ENCODE data around the gene TTC34. TPM values are rescaled to one million over a fixed set of nuclear protein-coding genes. Genes with fewer than 3 reads are reported as not detected.
"Not testable (repeated sequence)": the region's sequence is repeated elsewhere in the genome, so short reads cannot be mapped to it uniquely, and the experiment has no call there.

TTC34 gene
- total RNA-seq, 1 donor from 2014 or later, result 0.20 TPM

- DNase-seq (ENCODE audit: low read depth), result not testable (repeated sequence)
Measured at GRCh38 chr1:2775333-2775732, 26.2 kb downstream of the TTC34 start.

DNA sequence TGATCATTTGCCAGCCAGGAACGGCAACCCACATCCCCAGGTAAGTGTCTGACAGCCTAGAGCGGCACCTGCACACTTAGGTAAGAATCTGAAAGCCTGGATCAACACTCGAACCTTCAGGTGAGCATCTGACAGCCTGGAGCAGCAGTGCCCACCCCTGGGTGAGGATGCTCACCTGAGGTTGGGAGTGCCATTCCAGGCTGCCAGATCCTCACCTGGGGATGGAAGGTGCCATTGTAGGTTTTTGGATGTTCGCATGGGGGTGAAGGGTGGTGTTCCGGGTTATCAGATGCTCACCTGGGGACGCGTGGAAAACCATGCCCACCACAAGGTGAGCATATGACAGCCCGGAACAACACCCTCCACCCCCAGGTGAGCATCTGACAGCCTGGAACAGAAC, 33.4 kb downstream of the TTC34 start:
- not testable (repeated sequence) for DNase-seq (ENCODE audit: low read depth)

GRCh38 chr1:2759433-2759832, 42.1 kb downstream of the TTC34 start:
- not testable (repeated sequence) for DNase-seq (ENCODE audit: low read depth)

DNA sequence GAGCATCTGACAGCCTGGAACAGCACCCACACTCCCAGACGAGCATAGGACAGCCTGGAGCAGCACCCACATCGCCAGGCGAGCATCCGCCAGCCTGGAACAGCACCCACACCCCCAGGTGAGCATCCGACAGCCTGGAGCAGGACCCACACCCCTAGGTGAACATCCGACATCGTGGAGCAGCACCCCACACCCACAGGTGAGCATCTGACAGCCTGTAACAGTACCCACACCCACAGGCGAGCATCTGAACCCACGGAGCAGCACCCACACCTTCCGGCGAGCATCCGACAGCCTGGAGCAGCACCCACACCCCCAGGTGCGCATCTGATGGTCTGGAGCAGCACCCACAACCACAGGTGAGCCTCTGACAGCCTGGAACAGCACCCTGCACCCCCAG, 44.0 kb downstream of the TTC34 start:
- not testable (repeated sequence) for DNase-seq (ENCODE audit: low read depth)

DNA sequence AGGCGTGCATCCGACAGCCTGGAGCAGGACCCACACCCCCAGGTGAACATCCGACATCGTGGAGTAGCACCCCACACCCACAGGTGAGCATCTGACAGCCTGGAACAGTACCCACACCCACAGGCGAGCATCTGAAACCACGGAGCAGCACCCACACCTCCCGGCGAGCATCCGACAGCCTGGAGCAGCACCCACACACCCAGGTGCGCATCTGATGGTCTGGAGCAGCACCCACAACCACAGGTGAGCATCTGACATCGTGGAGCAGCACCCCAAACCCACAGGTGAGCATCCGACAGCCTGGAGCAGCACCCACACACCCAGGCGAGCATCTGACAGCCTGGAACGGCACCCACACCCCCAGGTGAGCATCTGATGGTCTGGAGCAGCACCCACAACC, 46.1 kb downstream of the TTC34 start:
- not testable (repeated sequence) for DNase-seq (ENCODE audit: low read depth)

DNA sequence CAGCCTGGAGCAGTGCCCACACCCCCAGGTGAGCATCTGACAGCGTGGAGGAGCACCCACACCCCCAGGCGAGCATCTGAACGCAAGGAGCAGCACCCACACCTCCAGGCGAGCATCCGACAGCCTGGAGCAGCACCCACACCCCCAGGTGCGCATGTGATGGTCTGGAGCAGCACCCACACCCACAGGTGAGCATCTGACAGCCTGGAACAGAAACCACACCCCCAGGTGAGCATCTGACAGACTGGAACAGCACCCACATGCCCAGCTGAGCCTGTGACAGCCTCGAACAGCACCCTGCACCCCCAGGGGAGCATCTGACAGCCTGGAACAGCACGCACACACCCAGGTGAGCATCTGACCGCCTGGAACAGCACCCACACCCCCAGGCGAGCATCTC, 46.9 kb downstream of the TTC34 start:
- DNase-seq (ENCODE audit: low read depth), result not testable (repeated sequence)

DNA sequence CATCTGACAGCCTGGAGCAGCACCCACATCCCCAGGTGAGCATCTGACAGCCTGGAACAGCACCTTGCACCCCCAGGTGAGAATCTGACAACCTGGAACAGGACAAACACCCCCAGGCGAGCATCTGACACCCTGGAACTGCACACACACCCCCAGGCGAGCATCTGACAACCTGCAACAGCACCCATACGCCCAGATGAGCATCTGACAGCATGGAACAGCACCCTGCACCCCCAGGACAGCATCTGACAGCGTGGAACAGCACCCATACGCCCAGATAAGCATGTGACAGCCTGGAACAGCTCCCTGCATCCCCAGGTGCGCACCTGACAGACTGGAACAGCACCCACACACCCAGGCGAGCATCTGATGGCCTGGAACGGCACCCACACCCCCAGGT, 49.0 kb downstream of the TTC34 start:
- DNase-seq (ENCODE audit: low read depth), result not testable (repeated sequence)

DNA sequence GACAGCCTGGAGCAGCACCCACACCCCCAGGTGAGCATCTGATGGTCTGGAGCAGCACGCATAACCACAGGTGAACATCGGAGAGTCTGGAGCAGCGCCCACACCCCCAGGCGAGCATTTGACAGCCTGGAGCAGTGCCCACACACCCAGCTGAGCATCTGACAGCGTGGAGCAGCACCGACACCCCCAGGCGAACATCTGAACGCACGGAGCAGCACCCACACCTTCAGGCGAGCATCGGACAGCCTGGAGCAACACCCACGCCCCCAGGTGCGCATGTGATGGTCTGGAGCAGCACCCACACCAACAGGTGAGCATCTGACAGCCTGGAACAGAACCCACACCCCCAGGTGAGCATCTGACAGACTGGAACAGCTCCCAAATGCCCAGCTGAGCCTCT, 49.6 kb downstream of the TTC34 start:
- DNase-seq (ENCODE audit: low read depth), result not testable (repeated sequence)

GRCh38 chr1:2750766-2751730, 50.4 kb downstream of the TTC34 start:
- DNase-seq (ENCODE audit: low read depth), result not testable (repeated sequence)

DNA sequence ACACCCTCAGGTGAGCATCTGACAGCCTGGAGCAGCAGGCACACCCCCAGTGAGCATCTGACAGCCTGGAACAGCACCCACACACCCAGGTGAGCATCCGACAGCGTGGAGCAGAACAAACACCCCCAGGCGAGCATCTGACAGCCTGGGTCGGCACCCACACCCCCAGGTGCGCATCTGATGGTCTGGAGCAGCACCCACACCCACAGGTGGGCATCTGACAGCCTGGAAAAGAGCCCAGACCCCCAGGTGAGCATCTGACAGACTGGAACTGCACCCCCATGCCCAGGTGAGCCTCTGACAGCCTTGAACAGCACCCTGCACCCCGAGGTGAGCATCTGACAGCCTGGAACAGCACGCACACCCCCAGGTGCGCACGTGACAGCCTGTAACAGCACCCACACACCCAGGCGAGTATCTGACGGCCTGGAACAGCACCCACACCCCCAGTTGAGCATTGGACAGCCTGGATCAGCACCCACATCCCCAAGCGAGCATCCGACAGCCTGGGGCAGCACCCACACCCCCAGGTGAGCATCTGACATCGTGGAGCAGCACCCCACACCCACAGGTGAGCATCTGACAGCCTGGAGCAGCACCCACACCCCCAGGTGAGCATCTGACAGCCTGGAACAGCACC, 51.3 kb downstream of the TTC34 start:
- not testable (repeated sequence) for DNase-seq (ENCODE audit: low read depth)

- not testable (repeated sequence) for DNase-seq (ENCODE audit: low read depth)
Measured at GRCh38 chr1:2748626-2749025, 52.9 kb downstream of the TTC34 start.

DNA sequence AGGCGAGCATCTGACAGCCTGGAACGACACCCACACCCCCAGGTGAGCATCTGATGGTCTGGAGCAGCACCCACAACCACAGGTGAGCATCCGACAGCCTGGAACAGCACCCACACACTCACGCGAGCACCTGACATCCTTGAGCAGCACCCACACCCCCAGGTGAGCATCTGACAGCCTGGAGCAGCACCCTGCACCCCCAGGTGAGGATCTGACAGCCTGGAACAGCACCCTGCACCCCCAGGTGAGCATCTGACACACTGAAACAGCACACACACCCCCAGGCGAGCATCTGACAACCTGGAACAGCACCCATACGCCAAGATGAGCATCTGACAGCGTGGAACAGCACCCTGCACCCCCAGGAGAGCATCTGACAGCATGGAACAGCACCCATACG, 106.7 kb downstream of the TTC34 start:
- DNase-seq (ENCODE audit: low read depth), result not testable (repeated sequence)

DNA sequence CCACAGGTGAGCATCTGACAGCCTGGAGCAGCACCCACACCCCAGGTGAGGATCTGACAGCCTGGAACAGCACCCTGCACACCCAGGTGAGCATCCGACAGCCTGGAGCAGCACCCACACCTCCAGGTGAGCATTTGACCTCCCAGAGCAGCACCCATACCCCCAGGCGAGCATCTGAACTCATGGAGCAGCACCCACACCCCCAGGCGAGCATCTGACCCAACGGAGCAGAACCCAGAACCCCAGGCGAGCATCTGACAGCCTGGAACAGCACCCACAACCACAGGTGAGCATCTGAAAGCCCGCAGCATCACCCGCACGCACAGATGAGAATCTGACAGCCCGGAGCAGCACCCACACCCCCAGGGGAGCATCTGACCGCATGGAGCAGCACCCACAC, 111.3 kb downstream of the TTC34 start:
- DNase-seq (ENCODE audit: low read depth), result not testable (repeated sequence)

GRCh38 chr1:2688336-2688665, 113.2 kb downstream of the TTC34 start:
- not testable (repeated sequence) for DNase-seq (ENCODE audit: low read depth)

DNA sequence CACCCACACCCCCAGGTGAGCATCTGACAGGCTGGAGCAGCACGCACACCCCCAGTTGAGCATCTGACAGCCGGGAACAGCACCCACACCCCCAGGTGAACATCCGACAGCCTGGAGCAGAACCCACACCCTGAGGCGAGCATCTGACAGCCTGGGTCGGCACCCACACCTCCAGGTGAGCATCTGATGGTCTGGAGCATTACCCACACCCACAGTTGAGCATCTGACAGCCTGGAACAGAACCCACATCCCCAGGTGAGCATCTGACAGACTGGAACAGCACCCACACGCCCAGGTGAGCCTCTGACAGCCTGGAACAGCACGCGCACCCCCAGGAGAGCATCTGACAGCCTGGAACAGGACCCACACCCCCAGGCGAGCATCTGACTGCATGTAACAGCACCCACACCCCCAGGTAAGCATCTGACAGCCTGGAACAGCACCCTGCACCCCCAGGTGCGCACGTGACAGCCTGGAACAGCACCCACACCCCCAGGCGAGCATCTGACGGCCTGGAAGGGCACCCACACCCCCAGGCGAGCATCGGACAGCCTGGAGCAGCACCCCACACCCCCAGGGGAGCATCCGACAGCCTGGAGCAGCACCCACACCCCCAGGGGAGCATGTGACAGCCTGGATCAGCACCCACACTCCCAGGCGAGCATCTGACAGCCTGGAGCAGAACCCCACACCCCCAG, 113.7 kb downstream of the TTC34 start:
- not testable (repeated sequence) for DNase-seq (ENCODE audit: low read depth)

DNA sequence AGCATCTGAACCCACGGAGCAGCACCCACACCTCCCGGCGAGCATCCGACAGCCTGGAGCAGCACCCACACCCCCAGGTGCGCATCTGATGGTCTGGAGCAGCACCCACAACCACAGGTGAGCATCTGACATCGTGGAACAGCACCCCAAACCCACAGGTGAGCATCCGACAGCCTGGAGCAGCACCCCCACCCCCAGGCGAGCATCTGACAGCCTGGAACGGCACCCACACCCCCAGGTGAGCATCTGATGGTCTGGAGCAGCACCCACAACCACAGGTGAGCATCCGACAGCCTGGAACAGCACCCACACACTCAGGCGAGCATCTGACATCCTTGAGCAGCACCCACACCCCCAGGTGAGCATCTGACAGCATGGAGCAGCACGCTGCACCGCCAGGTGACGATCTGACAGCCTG, 114.3 kb downstream of the TTC34 start:
- not testable (repeated sequence) for DNase-seq (ENCODE audit: low read depth)

- DNase-seq (ENCODE audit: low read depth), result not testable (repeated sequence)
Measured at GRCh38 chr1:2686091-2686863, 115.2 kb downstream of the TTC34 start.

- not testable (repeated sequence) for DNase-seq (ENCODE audit: low read depth)
Measured at GRCh38 chr1:2685671-2686070, 115.8 kb downstream of the TTC34 start.

DNA sequence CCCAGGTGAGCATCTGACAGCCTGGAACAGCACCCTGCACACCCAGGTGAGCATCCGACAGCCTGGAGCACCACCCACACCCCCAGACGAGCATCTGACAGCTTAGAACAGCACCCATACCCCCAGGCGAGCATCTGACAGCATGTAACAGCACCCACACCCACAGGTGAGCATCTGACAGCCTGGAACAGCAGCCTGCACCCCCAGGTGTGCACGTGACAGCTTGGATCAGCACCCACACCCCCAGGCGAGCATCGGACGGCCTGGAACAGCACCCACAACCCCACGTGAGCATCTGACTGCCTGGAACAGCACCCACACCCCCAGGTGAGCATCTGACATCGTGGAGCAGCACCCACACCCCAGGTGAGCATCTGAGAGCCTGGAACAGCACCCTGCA, 116.6 kb downstream of the TTC34 start:
- not testable (repeated sequence) for DNase-seq (ENCODE audit: low read depth)

- DNase-seq (ENCODE audit: low read depth), result not testable (repeated sequence)
Measured at GRCh38 chr1:2684000-2684399, 117.5 kb downstream of the TTC34 start.

GRCh38 chr1:2683321-2683741, 118.2 kb downstream of the TTC34 start:
- DNase-seq (ENCODE audit: low read depth), result not testable (repeated sequence)

Measured in renal cortical epithelial cell (primary cell).